Sigmoid colon (tissue), 4 donors: ENCODE data around the gene RHBDD3.

Experiments
- CTCF ChIP-seq, 4 experiments: fragments of 450-650 bp in 3 of 4; fragments of 200-600 bp in 1 of 4; IDR thresholded peaks; one replicate each; pipeline ENCODE4 v1.5.1; 2016 to 2019; ENCODE audit warnings: antibody characterized with exemption in 4 of 4, mild to moderate bottlenecking in 3 of 4, moderate library complexity in 2 of 4
- EP300 ChIP-seq, 4 donors: sonication (generic); formaldehyde crosslinking; IDR thresholded peaks; one replicate each; pipeline ENCODE4 v1.6.1; 2017; ENCODE audit warnings: antibody characterized with exemption in 4 of 4
- POLR2A ChIP-seq, 2 donors: fragments of 450-650 bp; IDR thresholded peaks; one replicate each; pipeline ENCODE4 v1.6.1; 2016; ENCODE audit warnings: antibody characterized with exemption in 2 of 2, mild to moderate bottlenecking in 2 of 2, moderate library complexity in 2 of 2
- POLR2AphosphoS5 ChIP-seq, 4 donors: sonication (generic); formaldehyde crosslinking; IDR thresholded peaks; one replicate each; pipeline ENCODE4 v1.6.1; 2017; ENCODE audit warnings: antibody characterized with exemption in 4 of 4

- TF ChIP-seq POLR2AphosphoS5 (IDR thresholded peaks at IDR 0.05): no peak
- no peak for TF ChIP-seq CTCF (IDR thresholded peaks at IDR 0.05)
- TF ChIP-seq POLR2A (IDR thresholded peaks at IDR 0.05): no peak
- TF ChIP-seq EP300 (IDR thresholded peaks at IDR 0.05): no peak
Observed at GRCh38 chr22:29212743-29213142, 55.0 kb downstream of the RHBDD3 start.
